Activated naive CD8-positive, alpha-beta T cell treated with anti-CD3 and anti-CD28 coated beads for 36 hours (primary cell): Measurements from ENCODE around the gene PMEPA1. TPM values are rescaled to one million over a fixed set of nuclear protein-coding genes. Genes with fewer than 3 reads are reported as not detected.

Source experiments
- DNase-seq: peaks from one replicate; pipeline ENCODE4 v3.0.0; 2021
- H3K27ac Mint-ChIP-seq: one replicate; pipeline ENCODE4 v1.8.0; 2022; ENCODE audit warnings: mild to moderate bottlenecking, moderate library complexity, mixed read lengths
- H3K27me3 Mint-ChIP-seq: one replicate; pipeline ENCODE4 v1.8.0; 2022; ENCODE audit warnings: mild to moderate bottlenecking, mixed read lengths
- H3K36me3 Mint-ChIP-seq: one replicate; pipeline ENCODE4 v1.8.0; 2021; ENCODE audit warnings: mild to moderate bottlenecking, mixed read lengths
- H3K4me1 Mint-ChIP-seq: one replicate; pipeline ENCODE4 v1.8.0; 2021; ENCODE audit warnings: mixed read lengths
- H3K4me3 Mint-ChIP-seq: one replicate; pipeline ENCODE4 v1.8.0; 2022; ENCODE audit warnings: mild to moderate bottlenecking, moderate library complexity, mixed read lengths
- H3K9me3 Mint-ChIP-seq: one replicate; pipeline ENCODE4 v1.8.0; 2022; ENCODE audit warnings: mixed read lengths
- total RNA-seq, 2 experiments: library from RNA; stranded (reverse); gene quantifications; one replicate each; pipeline ENCODE4 v1.2.3, GENCODE V29; 2021

PMEPA1 gene
- total RNA-seq, 2 experiments from 2014 or later = 1.0 to 1.7 TPM

GRCh38 chr20:57723816-57724215 lies 14.0 kb upstream of the PMEPA1 start:
- Mint-ChIP-seq H3K27me3 (peaks cover 6% of the 10 kb centered on the region), H3K27ac (no peak overlapping the region), H3K4me1 (no peaks in the 10 kb centered on the region), H3K36me3 (no peaks in the 10 kb centered on the region), H3K9me3 (no peaks in the 10 kb centered on the region), H3K4me3 (no peak overlapping the region)
- DNase-seq = no peak

GRCh38 chr20:57719951-57720350 lies 10.1 kb upstream of the PMEPA1 start:
- H3K36me3 Mint-ChIP-seq = no peaks in the 10 kb centered on the region
- no peaks in the 10 kb centered on the region for H3K9me3 Mint-ChIP-seq
- no peak overlapping the region for H3K27ac Mint-ChIP-seq
- no peak for DNase-seq
- no peak overlapping the region for H3K4me3 Mint-ChIP-seq
- no peaks in the 10 kb centered on the region for H3K27me3 Mint-ChIP-seq
- peaks cover 2% of the 10 kb centered on the region for H3K4me1 Mint-ChIP-seq

- DNase-seq = peak; percentile 92
- H3K27me3 Mint-ChIP-seq = no peaks in the 10 kb centered on the region
- H3K36me3 Mint-ChIP-seq = no peaks in the 10 kb centered on the region
- peaks cover 2% of the 10 kb centered on the region for H3K4me1 Mint-ChIP-seq
- H3K27ac Mint-ChIP-seq = no peak overlapping the region
- peak overlapping the region; percentile 55 for H3K4me3 Mint-ChIP-seq
- H3K9me3 Mint-ChIP-seq = no peaks in the 10 kb centered on the region
Observed at GRCh38 chr20:57718490-57719009, 8.7 kb upstream of the PMEPA1 start.

DNA sequence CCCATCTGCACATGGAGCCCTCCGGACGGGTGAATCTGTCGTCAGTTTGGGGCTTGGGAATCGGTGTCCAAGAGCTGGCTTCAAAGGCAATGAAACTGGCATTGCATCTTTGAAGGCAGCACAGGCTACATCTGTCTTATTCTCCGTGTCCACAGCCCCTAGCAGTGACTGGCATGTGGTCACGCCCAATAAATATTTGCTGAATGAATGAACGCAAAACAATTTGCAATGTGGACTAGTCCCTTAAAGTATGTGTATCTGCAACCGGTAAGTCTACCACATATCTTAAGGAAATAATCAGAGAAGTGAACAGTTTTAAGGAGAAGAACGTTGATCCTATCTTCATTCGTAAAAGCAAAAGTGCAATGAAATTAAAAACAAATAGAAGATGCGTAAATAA lies 8.0 kb upstream of the PMEPA1 start:
- Mint-ChIP-seq H3K4me3 (no peak overlapping the region), H3K9me3 (no peaks in the 10 kb centered on the region), H3K36me3 (no peaks in the 10 kb centered on the region), H3K27me3 (no peaks in the 10 kb centered on the region), H3K4me1 (peaks cover 4% of the 10 kb centered on the region), H3K27ac (no peak overlapping the region)
- no peak for DNase-seq

GRCh38 chr20:57716901-57717300 lies 7.1 kb upstream of the PMEPA1 start:
- H3K9me3 Mint-ChIP-seq = no peaks in the 10 kb centered on the region
- no peak overlapping the region for H3K27ac Mint-ChIP-seq
- H3K4me3 Mint-ChIP-seq = no peak overlapping the region
- H3K36me3 Mint-ChIP-seq = no peaks in the 10 kb centered on the region
- H3K27me3 Mint-ChIP-seq = no peaks in the 10 kb centered on the region
- DNase-seq = no peak
- peaks cover 4% of the 10 kb centered on the region for H3K4me1 Mint-ChIP-seq

GRCh38 chr20:57716202-57716601 lies 6.4 kb upstream of the PMEPA1 start:
- no peak overlapping the region for H3K4me3 Mint-ChIP-seq
- no peak for DNase-seq
- H3K9me3 Mint-ChIP-seq = no peaks in the 10 kb centered on the region
- peaks cover 4% of the 10 kb centered on the region for H3K4me1 Mint-ChIP-seq
- H3K27ac Mint-ChIP-seq = no peak overlapping the region
- H3K27me3 Mint-ChIP-seq = no peaks in the 10 kb centered on the region
- H3K36me3 Mint-ChIP-seq = no peaks in the 10 kb centered on the region

DNA sequence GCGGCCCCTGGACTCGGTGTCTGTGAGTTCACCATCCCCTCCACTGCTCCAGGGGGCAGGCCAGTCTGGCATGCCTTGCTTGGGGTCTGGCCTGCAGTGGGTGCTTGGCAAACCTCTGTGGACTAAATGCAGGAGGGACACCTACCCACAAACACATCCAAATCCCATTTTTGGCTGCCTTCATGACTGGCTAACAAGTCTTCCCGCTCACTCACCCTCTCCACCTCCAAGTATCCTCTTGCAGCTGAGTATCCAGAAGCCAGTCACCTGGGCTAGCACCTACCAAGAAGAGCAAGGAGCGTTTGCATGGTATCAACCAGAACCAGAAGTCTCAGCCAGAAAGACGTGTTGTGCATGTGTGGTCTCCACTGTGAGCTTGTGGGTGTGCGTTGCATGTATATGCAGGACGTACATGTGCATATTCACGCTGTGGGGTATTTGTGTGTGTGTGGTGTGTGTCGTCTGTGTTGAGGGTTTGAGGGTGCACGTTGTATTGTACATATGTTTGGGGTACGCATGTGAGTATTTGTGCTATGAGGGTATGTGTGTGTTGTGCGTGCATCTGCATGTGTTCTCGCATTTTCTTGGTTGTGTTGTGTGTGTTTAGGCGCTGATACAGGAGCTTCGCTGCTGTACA lies 5.6 kb upstream of the PMEPA1 start:
- no peaks in the 10 kb centered on the region for H3K27me3 Mint-ChIP-seq
- no peak overlapping the region for H3K27ac Mint-ChIP-seq
- peaks cover 9% of the 10 kb centered on the region for H3K4me1 Mint-ChIP-seq
- no peaks in the 10 kb centered on the region for H3K36me3 Mint-ChIP-seq
- DNase-seq = no peak
- no peaks in the 10 kb centered on the region for H3K9me3 Mint-ChIP-seq
- no peak overlapping the region for H3K4me3 Mint-ChIP-seq

GRCh38 chr20:57714409-57715267 lies 4.8 kb upstream of the PMEPA1 start:
- Mint-ChIP-seq H3K4me3 (no peak overlapping the region), H3K27me3 (no peaks in the 10 kb centered on the region), H3K9me3 (no peaks in the 10 kb centered on the region), H3K36me3 (no peaks in the 10 kb centered on the region), H3K4me1 (peaks cover 9% of the 10 kb centered on the region), H3K27ac (no peak overlapping the region)
- no peak for DNase-seq

DNA sequence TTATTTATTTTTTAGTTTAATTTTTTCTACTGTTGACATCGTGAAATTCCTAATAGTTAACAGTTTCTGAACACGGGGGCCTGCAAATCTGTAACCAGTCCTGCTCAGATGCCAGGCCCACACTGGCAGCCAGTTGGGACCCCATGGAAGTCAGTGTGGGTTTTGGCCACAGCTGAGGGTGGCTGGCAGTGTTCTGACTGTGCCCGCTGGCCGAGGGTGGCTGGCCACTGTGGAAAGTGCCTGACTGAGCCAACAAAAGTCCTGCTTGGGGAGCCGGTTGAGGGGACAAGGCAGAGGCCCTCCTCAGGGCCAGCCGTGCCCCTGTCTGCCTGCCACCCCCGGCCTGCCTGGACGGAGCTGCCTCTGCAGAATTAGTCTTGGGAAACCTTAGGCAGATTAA lies 4.1 kb upstream of the PMEPA1 start:
- Mint-ChIP-seq H3K36me3 (no peaks in the 10 kb centered on the region), H3K27me3 (no peaks in the 10 kb centered on the region), H3K27ac (no peak overlapping the region), H3K9me3 (no peaks in the 10 kb centered on the region), H3K4me1 (peaks cover 9% of the 10 kb centered on the region), H3K4me3 (no peak overlapping the region)
- DNase-seq = no peak

DNA sequence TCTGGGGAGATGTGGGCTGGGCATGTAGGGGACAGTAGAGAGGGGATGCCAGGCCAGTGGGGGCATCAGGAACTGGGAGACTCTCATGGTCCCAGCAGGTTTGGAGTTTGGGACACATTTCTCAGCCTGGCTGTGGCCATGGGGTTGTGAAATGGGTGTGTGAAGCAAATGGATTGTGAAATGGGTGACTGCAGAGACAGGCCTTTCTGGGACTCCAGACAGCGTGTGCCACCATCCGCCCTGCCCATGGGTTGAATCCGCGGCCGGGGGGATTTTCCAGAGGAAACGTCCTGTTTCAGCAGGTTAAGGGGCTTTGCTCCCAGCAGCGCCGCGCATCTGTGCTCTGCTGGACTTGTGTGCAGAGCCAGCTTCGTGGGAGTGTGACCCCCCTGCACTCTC lies 3.7 kb upstream of the PMEPA1 start:
- Mint-ChIP-seq H3K27ac (no peak overlapping the region), H3K4me1 (peaks cover 14% of the 10 kb centered on the region), H3K27me3 (peaks cover 4% of the 10 kb centered on the region), H3K4me3 (no peak overlapping the region), H3K9me3 (no peaks in the 10 kb centered on the region), H3K36me3 (no peaks in the 10 kb centered on the region)
- DNase-seq = no peak

DNA sequence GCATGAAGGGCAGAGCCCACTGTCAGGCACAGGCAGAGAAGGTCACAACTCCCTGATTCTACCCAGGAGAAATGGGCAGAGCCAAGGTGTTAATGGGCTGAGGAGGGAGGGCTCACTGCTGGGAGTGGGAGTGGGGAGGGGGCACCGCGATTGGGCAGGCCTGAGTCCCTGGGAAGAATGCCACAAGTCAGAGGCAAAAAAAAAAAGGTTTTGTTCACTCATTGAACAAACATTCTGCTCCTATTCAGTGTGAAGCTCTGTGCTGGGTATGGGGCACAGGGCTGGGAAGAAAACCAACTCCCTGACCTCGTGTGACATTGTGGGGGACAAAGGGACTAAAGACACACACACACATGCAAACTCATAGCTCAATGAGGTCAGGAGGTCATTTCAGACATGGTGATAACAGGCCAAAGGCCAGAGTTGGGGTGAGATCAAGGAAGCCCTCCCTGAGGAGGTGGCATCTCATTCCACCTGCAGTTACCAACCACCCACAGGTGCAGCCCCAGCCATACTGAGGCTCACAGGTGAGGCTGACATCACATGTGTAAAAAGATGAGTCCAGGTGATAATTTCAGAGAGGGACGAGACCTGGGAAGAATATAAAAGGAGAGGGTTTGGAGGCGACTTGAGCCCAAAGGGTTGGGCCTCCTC lies 3.2 kb upstream of the PMEPA1 start:
- DNase-seq = no peak
- Mint-ChIP-seq H3K4me3 (no peak overlapping the region), H3K9me3 (no peaks in the 10 kb centered on the region), H3K4me1 (peaks cover 15% of the 10 kb centered on the region), H3K27ac (no peak overlapping the region), H3K27me3 (peaks cover 7% of the 10 kb centered on the region), H3K36me3 (no peaks in the 10 kb centered on the region)

- Mint-ChIP-seq H3K27ac (no peak overlapping the region), H3K4me3 (no peak overlapping the region), H3K27me3 (peaks cover 11% of the 10 kb centered on the region), H3K4me1 (peaks cover 19% of the 10 kb centered on the region), H3K9me3 (no peaks in the 10 kb centered on the region), H3K36me3 (no peaks in the 10 kb centered on the region)
- DNase-seq = no peak
Observed at GRCh38 chr20:57712341-57712740, 2.5 kb upstream of the PMEPA1 start.

- H3K36me3 Mint-ChIP-seq = no peaks in the 10 kb centered on the region
- H3K4me3 Mint-ChIP-seq = no peak overlapping the region
- DNase-seq = no peak
- no peak overlapping the region for H3K27ac Mint-ChIP-seq
- H3K27me3 Mint-ChIP-seq = peaks cover 11% of the 10 kb centered on the region
- no peaks in the 10 kb centered on the region for H3K9me3 Mint-ChIP-seq
- H3K4me1 Mint-ChIP-seq = peaks cover 22% of the 10 kb centered on the region
Observed at GRCh38 chr20:57711826-57712225, 2.0 kb upstream of the PMEPA1 start.

DNA sequence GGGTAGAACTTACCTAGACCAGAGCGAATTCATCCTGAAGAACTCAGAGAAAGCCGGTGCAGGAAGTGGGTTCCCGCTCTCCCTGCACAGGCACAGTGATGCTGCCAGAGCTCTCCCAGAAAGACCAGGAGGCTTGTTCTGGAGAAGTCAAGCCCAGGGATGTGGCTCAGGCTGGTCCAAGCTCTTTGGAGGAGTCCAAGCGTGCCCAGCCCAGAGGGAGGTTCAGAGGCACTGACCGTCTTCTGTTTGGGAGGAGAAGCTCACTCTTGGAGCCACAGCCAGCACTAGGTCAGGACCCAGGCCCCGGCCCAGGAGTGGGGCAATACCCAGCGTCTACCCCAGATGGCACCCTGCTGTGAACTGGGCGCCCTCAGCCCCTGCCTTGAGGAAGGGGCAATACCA lies 1.5 kb upstream of the PMEPA1 start:
- H3K36me3 Mint-ChIP-seq = no peaks in the 10 kb centered on the region
- no peak overlapping the region for H3K27ac Mint-ChIP-seq
- no peaks in the 10 kb centered on the region for H3K9me3 Mint-ChIP-seq
- H3K4me3 Mint-ChIP-seq = no peak overlapping the region
- peaks cover 11% of the 10 kb centered on the region for H3K27me3 Mint-ChIP-seq
- H3K4me1 Mint-ChIP-seq = peaks cover 22% of the 10 kb centered on the region
- DNase-seq = no peak

DNA sequence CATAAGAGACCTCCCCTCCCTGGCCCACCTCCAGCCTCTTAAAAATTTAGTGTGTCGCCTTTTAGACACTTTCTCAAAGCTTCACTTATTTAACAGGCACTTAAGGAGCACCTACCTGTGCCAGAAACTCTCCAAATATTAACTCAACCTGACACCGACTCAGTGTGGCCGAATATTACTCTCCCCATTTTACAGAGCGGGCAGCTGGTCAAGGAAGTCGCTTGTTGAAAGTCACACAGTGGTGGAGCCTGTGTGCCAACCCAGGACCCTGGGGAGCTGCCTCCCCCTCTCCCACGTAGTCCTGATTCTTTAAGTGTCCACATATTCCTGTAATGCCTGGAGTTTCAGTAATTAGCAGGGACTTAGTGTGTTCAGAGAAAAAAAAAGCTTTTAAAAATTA lies 1.0 kb upstream of the PMEPA1 start:
- no peaks in the 10 kb centered on the region for H3K9me3 Mint-ChIP-seq
- peaks cover 11% of the 10 kb centered on the region for H3K27me3 Mint-ChIP-seq
- peaks cover 22% of the 10 kb centered on the region for H3K4me1 Mint-ChIP-seq
- peak overlapping the region; percentile 79 for H3K4me3 Mint-ChIP-seq
- DNase-seq = no peak
- H3K36me3 Mint-ChIP-seq = no peaks in the 10 kb centered on the region
- H3K27ac Mint-ChIP-seq = no peak overlapping the region
